GM18498 (cell line): Measurements from ENCODE around the gene GLB1L.

Source experiments
- ATAC-seq: cut with Tn5 transposase; IDR thresholded peaks from one replicate; pipeline ENCODE4 v1.9.1; 2021; ENCODE audit warnings: mild to moderate bottlenecking, moderate library complexity; ENCODE audit not compliant: unreplicated experiment

GLB1L gene

DNA sequence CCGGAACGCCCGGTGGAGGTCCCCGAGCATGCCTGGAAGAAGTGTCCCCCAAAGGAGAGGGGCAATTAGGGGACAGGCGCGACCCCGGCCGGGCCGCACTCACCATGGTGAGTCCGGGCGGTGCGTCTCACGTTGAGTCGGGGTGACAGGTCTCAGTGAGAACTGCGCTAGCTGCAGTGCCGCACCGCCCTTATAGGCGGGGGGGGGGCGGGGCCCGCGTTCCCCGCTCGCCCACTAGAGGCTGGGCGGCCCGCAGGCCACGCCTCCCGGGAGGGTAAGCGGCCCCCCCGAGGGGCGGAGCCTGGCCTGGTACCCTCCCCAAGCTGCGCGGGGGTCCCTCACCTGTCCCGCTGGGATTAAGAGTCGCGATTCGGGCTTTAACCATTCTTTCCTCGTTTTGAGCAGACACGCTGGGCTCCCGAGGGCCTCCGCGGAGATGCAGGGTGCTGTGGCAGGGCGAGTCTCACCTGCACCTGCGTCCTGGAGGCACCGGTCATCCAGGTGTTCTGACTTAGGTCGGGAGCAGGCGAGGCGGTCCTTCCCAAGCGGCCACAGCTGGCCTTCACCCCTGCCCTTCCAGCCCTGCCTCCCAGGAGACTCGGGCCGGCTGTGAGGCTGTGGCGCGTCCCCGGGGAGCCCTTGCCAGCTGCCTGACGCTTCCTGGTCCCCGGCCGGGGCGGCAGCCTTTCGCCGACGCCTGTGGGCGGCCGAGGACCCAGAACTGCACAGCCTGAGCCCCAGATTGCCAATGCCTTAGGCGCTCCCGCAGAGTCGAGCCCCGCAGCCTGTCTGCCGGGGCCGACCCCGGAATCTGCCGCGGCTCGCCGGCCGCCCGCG, 8.7 kb upstream of the GLB1L start, which contains the start of gene TUBA4A:
TUBA4A (minus strand) TSS at position 166 of the 837 bp plus-strand sequence; CDS start at position 106, 60 bp downstream.
- peak; percentile 60 for ATAC-seq

DNA sequence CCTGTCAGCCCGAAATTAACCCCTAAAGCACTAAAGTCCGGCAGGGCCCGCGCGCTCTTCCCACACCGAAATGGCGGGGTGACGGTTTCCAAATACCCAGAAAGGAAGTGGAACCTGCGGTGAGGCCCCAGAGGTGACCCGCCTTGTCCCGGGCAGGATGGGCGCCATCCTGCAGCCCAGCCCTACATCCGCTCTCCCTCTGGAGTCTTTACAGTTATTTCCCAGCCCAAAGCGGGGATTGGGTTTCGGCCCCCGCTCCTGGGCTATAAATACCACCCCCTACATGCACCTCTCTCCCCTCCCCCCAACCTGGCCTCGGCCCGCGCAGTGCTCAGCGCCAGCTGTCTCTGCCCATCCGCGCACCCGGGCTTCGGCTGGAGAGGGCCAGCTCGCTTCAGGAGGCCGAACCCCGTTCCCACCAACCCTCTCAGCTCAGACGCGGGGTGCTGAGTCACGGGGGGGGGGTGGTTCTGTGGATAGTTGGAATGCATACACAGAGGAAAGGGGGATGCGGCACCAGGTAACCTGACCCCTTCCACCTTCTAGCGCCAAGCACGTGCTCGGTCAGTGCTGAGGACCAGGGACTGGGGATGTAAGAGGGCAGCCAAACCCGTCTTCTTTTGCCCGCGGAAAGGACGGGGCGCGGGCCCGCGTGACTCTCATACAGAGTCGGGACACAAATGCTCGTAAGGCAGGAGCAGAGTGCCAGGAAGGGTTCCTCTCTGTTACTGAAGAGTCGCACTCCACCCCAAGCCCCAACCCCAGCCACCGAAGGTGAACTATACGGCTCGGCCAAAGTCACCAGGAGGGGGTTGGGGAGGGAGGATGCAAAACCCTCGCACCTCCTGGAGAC, 7.9 kb upstream of the GLB1L start, which contains the start of gene TUBA4B:
TUBA4B (plus strand) TSS at position 344 of the 853 bp plus-strand sequence; CDS start at position 509, 165 bp downstream.
- ATAC-seq: peak; percentile 18

DNA sequence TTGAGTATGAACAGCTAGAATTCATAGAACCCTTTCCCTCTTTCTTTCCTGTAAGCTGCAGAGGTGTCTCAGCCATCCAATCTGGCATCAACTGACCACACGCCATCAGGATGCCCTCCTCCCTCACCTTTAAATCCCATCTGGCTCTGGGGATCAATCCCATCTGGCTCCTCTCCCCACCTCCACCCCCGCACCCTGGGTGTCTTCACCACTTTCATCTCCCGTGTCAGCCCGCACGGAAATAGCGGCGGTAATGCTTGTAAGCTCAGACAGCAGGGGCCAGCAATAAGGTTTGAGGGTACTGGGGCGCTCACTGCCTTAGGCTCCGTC, 7.3 kb upstream of the GLB1L start:
- no peak for ATAC-seq

DNA sequence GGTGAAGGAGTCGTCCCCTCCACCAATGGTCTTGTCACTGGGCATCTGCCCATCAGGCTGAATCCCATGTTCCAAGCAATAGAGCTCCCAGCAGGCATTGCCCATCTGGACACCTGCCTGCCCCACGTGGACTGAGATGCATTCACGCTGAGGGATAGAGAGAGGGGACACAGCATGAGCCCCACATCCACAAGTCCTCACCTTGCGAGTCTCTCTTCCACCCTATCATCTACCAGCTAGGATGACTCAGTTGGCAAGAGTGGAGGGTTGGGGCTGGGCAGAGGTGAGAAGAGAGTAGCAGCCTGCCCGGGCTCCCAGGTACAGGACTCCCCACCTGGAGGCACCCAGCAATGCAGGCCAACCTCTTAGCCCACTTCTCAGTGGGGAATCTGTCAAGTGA, 6.8 kb upstream of the GLB1L start:
- no peak for ATAC-seq

DNA sequence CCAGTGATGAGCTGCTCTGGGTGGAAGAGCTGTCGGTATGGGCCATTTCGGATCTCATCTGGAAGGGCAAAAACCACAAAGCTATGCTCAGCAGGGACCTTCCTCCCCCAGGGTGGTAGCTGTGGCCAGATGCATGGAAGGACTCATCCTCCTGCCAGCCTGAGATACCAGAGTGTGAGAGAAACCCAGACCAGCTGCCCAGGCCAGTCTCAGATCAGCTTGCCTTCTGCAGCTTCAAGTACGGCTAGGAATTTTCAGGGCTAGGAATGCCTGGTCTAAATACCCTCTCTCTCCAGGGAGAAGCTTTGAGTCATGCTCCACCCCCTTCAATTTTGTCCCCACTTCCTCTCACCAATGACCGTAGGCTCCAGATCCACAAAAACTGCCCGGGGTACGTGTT, 6.4 kb upstream of the GLB1L start:
- no peak for ATAC-seq

DNA sequence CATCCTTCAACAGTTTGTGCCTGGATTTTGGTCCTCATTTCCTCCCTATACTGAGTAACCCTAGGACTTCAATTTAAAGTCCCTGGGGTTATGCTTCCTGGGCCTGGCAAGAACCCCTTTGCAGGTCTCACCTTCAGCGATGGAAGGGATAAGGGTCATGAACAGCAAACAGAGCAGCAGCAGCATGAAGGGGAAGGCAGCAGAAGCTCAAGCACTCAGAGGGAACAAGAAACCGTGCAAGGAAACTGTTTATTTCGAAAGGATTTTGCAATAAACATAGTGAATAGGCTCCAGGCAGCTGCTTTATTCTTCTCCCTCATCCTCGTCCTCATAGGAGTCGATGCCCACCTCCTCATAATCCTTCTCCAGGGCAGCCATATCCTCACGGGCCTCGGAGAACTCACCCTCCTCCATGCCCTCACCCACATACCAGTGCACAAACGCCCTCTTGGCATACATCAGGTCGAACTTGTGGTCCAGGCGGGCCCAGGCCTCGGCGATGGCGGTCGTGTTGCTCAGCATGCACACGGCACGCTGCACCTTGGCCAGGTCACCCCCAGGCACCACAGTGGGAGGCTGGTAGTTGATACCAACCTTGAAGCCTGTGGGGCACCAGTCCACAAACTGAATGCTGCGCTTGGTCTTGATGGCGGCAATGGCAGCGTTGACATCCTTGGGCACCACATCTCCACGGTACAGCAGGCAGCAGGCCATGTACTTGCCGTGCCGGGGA, 5.0 kb upstream of the GLB1L start:
- ATAC-seq: no peak

DNA sequence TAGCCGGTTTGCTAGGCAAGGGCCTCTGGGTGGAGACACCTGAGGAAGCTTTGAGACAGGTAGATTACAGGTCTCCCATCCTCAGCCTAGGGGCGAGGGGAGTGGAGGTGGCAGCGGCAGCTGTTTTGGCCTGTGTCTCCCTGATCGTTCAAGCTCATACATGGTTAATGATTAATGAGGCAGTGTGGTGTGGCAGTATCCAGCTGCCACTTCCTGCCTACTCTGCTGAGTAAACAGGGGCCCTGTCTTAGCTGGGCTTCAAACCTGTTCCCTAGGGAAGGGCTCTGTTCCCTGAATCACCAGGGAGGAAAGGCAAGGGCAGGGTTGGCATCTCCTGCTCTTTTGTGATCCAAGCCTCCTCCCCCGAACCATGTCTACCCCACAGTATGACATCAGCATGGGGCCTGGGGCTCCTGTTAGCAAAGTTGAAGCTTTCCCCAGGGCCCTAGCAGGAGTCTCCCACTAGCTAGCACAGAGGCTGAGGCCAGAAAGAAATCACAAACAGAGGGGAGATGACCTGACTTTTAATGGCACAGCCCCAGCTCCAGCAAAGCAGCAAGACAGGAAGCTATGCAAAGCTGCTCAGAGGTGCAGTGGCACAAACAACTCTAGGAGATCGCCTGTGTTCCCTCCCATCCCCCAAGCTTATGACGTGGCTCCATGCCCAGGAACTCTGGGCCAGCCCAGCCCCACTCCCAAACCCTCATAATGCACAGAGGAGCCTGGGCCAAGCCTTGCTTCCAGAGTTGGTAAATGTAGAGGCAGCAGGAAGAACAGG, 4.1 kb upstream of the GLB1L start:
- ATAC-seq: peak; percentile 29

DNA sequence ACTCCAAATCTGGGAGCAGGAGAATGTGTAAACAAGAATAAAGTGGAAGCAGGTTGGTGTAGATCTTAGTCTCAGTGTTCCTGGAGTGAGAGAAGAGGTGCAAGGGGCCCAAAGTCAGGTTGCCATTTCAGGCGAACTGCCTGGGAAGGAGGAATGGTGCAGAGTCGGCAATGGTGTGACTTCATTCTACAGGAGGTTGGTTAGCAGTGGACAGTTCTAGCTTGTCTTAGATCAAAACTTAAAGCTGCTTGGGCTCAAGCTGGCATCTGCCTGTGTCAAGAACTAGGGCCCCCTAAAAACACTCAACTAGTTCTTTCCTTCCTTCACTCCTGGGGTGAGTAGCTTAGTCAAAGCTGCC, 3.6 kb upstream of the GLB1L start:
- ATAC-seq: no peak

DNA sequence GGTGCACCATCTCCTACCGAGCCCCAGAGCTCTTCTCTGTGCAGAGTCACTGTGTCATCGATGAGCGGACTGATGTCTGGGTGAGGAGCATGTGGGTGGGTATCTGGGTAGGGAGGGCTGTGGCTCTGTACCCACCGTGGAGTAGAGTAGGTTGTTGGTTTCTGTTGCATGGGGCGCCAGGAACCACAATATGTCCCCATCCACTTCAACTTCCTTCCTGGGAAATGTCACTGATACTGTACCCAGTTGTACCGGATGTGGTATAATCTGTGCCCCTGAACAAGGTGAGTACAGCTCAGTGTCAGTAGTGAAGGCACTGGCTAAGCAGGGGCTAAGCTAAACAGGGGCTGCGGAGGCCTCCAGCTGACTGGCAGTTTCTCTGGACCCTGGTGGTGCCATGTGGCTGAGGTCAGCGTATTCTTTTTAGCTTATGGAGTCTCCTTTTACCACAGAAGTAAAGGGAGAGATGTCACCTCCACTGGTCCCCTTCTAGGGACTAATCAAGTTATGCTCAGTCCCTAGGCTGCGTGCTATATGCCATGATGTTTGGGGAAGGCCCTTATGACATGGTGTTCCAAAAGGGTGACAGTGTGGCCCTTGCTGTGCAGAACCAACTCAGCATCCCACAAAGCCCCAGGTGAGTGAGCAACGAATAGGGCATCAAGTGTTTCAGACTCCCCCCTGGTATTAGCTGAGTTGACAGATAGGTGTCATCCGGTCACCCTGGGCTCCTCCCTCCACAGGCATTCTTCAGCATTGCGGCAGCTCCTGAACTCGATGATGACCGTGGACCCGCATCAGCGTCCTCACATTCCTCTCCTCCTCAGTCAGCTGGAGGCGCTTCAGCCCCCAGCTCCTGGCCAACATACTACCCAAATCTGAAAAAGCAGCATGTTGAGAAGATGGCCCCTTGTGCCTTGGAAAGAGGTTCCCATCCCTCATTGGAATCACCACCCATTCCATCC, 2.7 kb upstream of the GLB1L start:
- ATAC-seq: no peak

DNA sequence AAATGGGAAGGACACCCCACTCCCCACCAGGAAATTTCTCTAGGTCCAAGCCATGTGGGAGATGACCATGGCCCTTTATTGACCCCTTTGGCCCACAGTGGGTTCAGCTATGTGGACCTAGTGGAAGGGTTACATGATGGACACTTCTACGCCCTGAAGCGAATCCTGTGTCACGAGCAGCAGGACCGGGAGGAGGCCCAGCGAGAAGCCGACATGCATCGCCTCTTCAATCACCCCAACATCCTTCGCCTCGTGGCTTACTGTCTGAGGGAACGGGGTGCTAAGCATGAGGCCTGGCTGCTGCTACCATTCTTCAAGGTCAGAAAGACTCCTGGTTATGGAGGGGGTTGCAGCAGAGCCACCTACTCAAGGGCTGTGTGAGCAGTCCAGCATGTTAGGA, 1.3 kb upstream of the GLB1L start:
- no peak for ATAC-seq

DNA sequence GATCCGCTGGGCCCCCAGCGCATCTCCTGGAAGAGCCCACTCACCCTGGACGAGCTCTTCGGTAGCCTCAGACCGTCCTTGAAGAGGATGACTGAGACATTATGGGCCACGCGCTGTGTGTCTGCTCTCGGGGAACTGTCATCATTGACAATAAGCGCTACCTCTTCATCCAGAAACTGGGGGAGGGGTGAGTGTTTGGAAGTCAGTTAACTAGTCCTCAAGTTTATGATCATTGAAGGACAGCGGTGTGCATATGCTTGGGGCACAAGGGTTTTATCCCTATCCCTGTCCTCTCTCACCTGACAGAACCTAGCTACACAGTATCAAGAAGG, 621 bp upstream of the GLB1L start:
- ATAC-seq: no peak

DNA sequence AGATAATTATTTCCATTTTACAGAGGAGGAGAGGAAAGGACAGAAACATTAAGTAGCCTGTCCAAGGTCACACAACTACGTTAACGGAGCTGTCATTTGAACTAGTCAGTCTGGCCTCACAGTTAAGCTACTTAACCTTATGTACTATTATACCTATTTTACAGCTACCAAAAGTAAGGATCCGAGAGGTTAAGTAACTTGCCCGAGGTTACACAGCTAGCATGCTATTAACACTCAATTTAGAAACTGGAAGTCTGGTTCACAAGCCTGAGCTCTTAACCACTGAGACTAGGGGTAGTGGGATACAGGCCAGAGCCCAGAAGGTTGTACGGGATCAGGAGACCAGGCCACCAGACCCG, 476 bp downstream of the GLB1L start:
- ATAC-seq: no peak

DNA sequence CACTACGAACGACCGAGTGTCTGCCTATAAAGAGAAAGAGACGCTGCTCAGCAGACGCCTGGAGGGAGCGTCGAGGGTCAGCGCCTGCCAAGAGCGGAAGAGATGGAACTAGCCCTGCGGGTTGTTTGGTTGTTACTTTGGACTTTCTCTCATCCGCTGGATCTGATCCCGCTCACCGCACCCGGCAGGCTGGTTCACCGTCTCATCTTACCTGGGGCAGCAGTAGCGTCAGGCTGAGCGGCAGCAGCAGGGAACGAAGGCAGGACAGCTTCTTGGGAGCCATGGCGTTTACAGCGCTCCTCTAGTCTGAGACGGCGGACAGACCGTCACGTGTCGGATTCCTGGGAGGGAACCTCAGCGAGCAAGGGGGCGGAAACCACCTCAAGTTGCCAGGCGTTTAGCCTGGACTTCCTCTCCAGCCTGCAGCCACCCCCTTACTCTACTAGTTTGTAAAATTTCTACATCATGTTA, 1.9 kb downstream of the GLB1L start:
- ATAC-seq: no peak

DNA sequence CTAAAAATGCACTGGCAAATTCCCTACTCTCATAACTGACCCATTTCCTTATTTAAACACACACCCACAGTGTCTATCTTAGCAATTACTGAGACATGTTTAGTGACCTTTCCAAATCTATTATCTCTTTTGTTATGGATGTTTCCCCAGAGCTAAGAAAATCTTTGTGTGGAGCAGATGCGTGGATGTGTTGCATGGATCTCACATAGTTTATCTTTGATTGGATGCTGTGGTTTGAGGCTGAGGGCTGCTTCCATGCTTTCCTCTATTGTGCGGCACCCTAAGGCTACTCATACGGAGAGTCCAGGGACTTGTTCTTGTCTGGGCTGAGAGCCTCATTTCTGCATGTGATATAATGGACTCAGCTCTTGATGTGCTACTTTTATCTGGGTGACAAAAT, 10.9 kb downstream of the GLB1L start:
- ATAC-seq: no peak

DNA sequence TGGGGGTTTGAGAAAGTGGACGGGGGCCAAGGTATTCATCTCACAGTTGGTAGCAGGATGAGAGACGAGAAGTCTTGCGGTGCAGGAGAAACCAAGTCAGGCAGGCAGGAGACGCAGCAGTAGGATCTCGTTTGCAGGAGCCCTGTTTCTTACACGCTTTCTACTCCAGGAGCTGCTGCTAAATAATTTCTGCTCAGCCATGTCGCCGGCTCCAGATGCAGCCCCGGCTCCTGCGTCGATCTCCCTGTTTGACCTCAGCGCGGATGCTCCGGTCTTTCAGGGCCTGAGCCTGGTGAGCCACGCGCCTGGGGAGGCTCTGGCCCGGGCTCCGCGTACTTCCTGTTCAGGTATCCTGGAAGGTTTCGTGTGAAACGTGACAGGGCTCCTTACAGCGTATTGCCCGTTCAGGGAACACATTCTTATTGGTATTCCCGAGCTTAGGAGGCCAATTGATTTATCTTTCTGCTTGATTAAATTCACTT, 15.1 kb downstream of the GLB1L start:
- no peak for ATAC-seq

DNA sequence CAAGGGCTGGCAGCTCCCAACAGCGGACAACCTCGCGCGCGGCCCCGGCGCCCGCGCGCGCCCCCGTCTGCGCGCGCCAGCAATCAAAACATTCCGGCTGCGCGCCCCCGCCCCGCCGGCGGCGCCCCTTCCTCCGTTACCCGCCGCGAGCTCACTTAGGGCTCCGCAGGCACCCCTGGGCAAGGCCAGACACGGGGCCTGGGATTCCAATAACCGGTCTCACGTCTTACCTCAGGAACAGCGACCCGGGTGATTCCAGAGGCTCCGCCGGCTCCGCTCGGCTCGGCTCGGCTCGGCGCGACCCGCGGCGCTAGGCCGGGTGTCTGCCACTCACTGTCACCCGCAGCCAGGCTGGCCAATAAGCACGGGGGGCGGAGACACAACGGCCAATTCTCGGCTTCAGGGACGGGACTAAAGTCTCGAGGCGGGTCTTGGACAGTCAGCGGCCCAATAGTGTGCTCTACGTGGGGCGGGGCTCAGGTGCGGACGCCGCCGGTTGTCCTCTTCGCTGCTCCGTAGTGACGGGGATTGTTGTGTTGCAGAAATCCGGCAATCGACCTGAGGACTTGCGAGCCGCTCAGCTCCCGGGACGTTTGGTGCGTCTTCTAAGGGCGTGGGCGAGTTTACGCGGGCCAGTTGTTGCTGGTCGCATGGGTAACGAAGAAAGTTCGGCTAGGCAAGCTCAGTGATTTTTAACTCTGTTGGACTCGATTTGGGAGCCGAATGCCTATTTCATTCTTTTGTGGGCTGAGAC, 15.8 kb downstream of the GLB1L start, which contains the start of the genes ANKZF1 and ATG9A:
ANKZF1 (plus strand) TSS at position 502 of the 754 bp plus-strand sequence. CDS start 452 bp downstream, outside the sequence.
ATG9A (minus strand) TSS at position 332 of the 754 bp plus-strand sequence. CDS start 1,612 bp downstream, outside the sequence.
- peak; percentile 96 for ATAC-seq

DNA sequence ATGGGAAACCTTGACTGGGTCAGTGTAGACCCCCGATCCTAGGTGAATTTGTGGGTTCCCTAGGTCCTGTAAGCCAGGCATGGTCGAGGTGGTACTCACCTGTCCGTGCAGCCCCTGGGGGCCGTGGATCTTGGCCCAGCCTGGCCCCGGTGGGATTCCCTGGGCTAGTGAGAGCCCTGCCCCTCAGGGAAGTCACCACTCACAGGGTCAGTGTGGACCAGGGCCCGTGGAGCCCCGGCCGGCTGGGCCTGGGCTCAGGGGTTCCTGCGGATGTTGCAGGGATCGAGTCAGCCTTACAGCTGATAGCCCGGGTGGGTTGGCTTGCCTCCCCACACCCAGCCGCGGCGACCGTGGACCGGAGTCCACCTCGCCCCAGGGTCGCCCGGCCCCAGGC, 16.3 kb downstream of the GLB1L start:
- no peak for ATAC-seq
